NCI-H1092 (cell line): ENCODE data around the gene PRAMEF9.
"Not testable (repeated sequence)": the region's sequence is repeated elsewhere in the genome, so short reads cannot be mapped to it uniquely, and the experiment has no call there.

Experiments
- DNase-seq: peaks from one replicate; lab custom pipeline; 2025; lab: John Stamatoyannopoulos, UW

The PRAMEF9 gene

GRCh38 chr1:13171548-13171947 is at the start of gene PRAMEF9:
PRAMEF9 (plus strand) TSS chr1:13171848; CDS start chr1:13175281, 3,433 bp downstream.
- DNase-seq = not testable (repeated sequence)

GRCh38 chr1:13155909-13156308 is 15.7 kb upstream of the PRAMEF9 start, which contains the start of gene PRAMEF26:
PRAMEF26 (minus strand) TSS chr1:13156009; CDS start chr1:13153095, 2,914 bp downstream.
- DNase-seq = not testable (repeated sequence)

GRCh38 chr1:13165531-13165930 is 6.1 kb upstream of the PRAMEF9 start, which contains the start of gene HNRNPCL4:
HNRNPCL4 (minus strand) TSS chr1:13165631; CDS start chr1:13165467, 164 bp downstream.
- not testable (repeated sequence) for DNase-seq

- DNase-seq = not testable (repeated sequence)
Measured at GRCh38 chr1:13201309-13201708, 29.7 kb downstream of the PRAMEF9 start, which contains the start of gene PRAMEF13. PRAMEF13 (minus strand) TSS chr1:13201409; CDS start chr1:13199589, 1,820 bp downstream.

GRCh38 chr1:13208712-13209111 is 37.1 kb downstream of the PRAMEF9 start:
- not testable (repeated sequence) for DNase-seq

- DNase-seq = not testable (repeated sequence)
Measured at GRCh38 chr1:13216619-13217018, 45.0 kb downstream of the PRAMEF9 start.

- not testable (repeated sequence) for DNase-seq
Measured at GRCh38 chr1:13219203-13219602, 47.6 kb downstream of the PRAMEF9 start.

- DNase-seq = not testable (repeated sequence)
Measured at GRCh38 chr1:13222788-13223187, 51.1 kb downstream of the PRAMEF9 start.

GRCh38 chr1:13224480-13225060 is 52.9 kb downstream of the PRAMEF9 start:
- no peak for DNase-seq

GRCh38 chr1:13225675-13226204 is 54.1 kb downstream of the PRAMEF9 start, which contains the start of gene PRAMEF18:
PRAMEF18 (minus strand) TSS chr1:13226154; CDS start chr1:13226106, 48 bp downstream.
- not testable (repeated sequence) for DNase-seq

- not testable (repeated sequence) for DNase-seq
Measured at GRCh38 chr1:13227271-13228055, 55.8 kb downstream of the PRAMEF9 start.

GRCh38 chr1:13228343-13228781 is 56.7 kb downstream of the PRAMEF9 start:
- DNase-seq = no peak
